ENCODE data around the gene CNOT11.
"Not testable (repeated sequence)": the region's sequence is repeated elsewhere in the genome, so short reads cannot be mapped to it uniquely, and the experiment has no call there.

The CNOT11 gene

GRCh38 chr2:101230541-101231001 lies 22.1 kb upstream of the CNOT11 start:
- no peak overlapping the region for H3K4me3 ChIP-seq (ENCODE audit: low read depth, low read length)
- no peak for DNase-seq (ENCODE audit: low read depth)
- TF ChIP-seq CTCF (IDR thresholded peaks at IDR 0.05; ENCODE audit: control insufficient read depth, extremely low read depth, insufficient read depth), result no peak

GRCh38 chr2:101231240-101231639 lies 21.4 kb upstream of the CNOT11 start:
- no peak overlapping the region for H3K4me3 ChIP-seq (ENCODE audit: low read depth, low read length)
- TF ChIP-seq CTCF (IDR thresholded peaks at IDR 0.05; ENCODE audit: control insufficient read depth, extremely low read depth, insufficient read depth), result no peak
- no peak for DNase-seq (ENCODE audit: low read depth)

- TF ChIP-seq CTCF (IDR thresholded peaks at IDR 0.05; ENCODE audit: control insufficient read depth, extremely low read depth, insufficient read depth), result no peak
- no peak for DNase-seq (ENCODE audit: low read depth)
- no peak overlapping the region for H3K4me3 ChIP-seq (ENCODE audit: low read depth, low read length)
Observed at GRCh38 chr2:101231937-101232730, 20.6 kb upstream of the CNOT11 start.

- no peak overlapping the region for H3K4me3 ChIP-seq (ENCODE audit: low read depth, low read length)
- TF ChIP-seq CTCF (IDR thresholded peaks at IDR 0.05; ENCODE audit: control insufficient read depth, extremely low read depth, insufficient read depth), result no peak
- DNase-seq (ENCODE audit: low read depth), result no peak
Observed at GRCh38 chr2:101232770-101233169, 19.9 kb upstream of the CNOT11 start.

GRCh38 chr2:101234169-101234938 lies 18.3 kb upstream of the CNOT11 start:
- H3K4me3 ChIP-seq (ENCODE audit: low read depth, low read length), result no peak overlapping the region
- TF ChIP-seq CTCF (IDR thresholded peaks at IDR 0.05; ENCODE audit: control insufficient read depth, extremely low read depth, insufficient read depth), result no peak
- no peak for DNase-seq (ENCODE audit: low read depth)

GRCh38 chr2:101235956-101236355 lies 16.7 kb upstream of the CNOT11 start:
- not testable (repeated sequence) for H3K4me3 ChIP-seq (ENCODE audit: low read depth, low read length); DNase-seq (ENCODE audit: low read depth)

GRCh38 chr2:101237944-101238343 lies 14.7 kb upstream of the CNOT11 start:
- DNase-seq (ENCODE audit: low read depth), result peak; percentile 61
- not testable (repeated sequence) for H3K4me3 ChIP-seq (ENCODE audit: low read depth, low read length)
